SU-DHL-6 (cell line): ENCODE measurements around the gene TLR9.

Experiments
- H2AFZ ChIP-seq: fragments of 200-600 bp; sonication (generic); 2 replicates; pipeline ENCODE4 v1.6.1; 2014; ENCODE audit warnings: low read depth, mild to moderate bottlenecking, moderate library complexity, mixed read lengths, antibody characterized with exemption, low read length; ENCODE audit not compliant: severe bottlenecking
- H3F3A ChIP-seq: fragments of 200-600 bp; shearing (Covaris generic); 2 replicates; pipeline ENCODE4 v1.6.0; 2016; ENCODE audit warnings: antibody characterized with exemption, mild to moderate bottlenecking; ENCODE audit not compliant: insufficient read depth
- H3K27ac ChIP-seq: fragments of 200-600 bp; sonication (generic); 2 replicates; pipeline ENCODE4 v1.5.1; 2016; ENCODE audit warnings: low read depth, mild to moderate bottlenecking, low read length, moderate library complexity, mixed read lengths
- H3K27me3 ChIP-seq: fragments of 200-600 bp; sonication (generic), shearing (Covaris generic); 2 replicates; pipeline ENCODE4 v1.6.0; 2014; ENCODE audit warnings: mild to moderate bottlenecking, low read length
- H3K36me3 ChIP-seq: fragments of 200-600 bp; sonication (generic); 2 replicates; pipeline ENCODE4 v1.6.1; 2014; ENCODE audit warnings: mild to moderate bottlenecking, low read length, mixed read lengths
- H3K4me2 ChIP-seq: fragments of 300-600, 200-600 bp; shearing (Covaris generic), sonication (generic); 2 replicates; pipeline ENCODE4 v1.6.0; 2014; ENCODE audit warnings: low read length, low read depth, mild to moderate bottlenecking; ENCODE audit not compliant: poor library complexity, severe bottlenecking
- H3K4me3 ChIP-seq: fragments of 200-600 bp; sonication (generic); 2 replicates; pipeline ENCODE4 v1.5.1; 2014; ENCODE audit warnings: antibody characterized with exemption, low read length, mild to moderate bottlenecking, mixed read lengths; ENCODE audit not compliant: insufficient read depth, poor library complexity, severe bottlenecking
- H3K79me2 ChIP-seq: fragments of 200-600 bp; sonication (generic); 2 replicates; pipeline ENCODE4 v1.6.1; 2014; ENCODE audit warnings: mild to moderate bottlenecking, low read length, moderate library complexity; ENCODE audit not compliant: insufficient read depth
- H3K9ac ChIP-seq: fragments of 200-600 bp; sonication (generic); 2 replicates; pipeline ENCODE4 v1.7.0; 2014; ENCODE audit warnings: mild to moderate bottlenecking, low read length
- H3K9me2 ChIP-seq: fragments of 200-600 bp; sonication (generic); replicated peaks from 2 replicates; pipeline ENCODE4 v1.6.1; 2014; ENCODE audit warnings: low read length; ENCODE audit not compliant: insufficient read depth
- H3K9me3 ChIP-seq: fragments of 200-600 bp; sonication (generic); 2 replicates; pipeline ENCODE4 v1.6.1; 2014; ENCODE audit warnings: low read length, mixed read lengths; ENCODE audit not compliant: insufficient read depth
- H4K20me1 ChIP-seq: fragments of 200-600 bp; sonication (generic); 2 replicates; pipeline ENCODE4 v1.6.1; 2014; ENCODE audit warnings: low read depth, mild to moderate bottlenecking, antibody characterized with exemption, low read length, moderate library complexity, mixed read lengths
- CTCF ChIP-seq: fragments of 200-600 bp; sonication (generic); IDR thresholded peaks from one replicate; pipeline ENCODE4 v1.5.1; 2017; ENCODE audit warnings: antibody characterized with exemption, mild to moderate bottlenecking, low read length, moderate library complexity; ENCODE audit not compliant: insufficient read depth, poor library complexity, severe bottlenecking
- EZH2phosphoT487 ChIP-seq: fragments of 200-600 bp; sonication (generic), shearing (Covaris generic); conservative IDR thresholded peaks from 2 replicates; pipeline ENCODE4 v1.6.1; 2018; ENCODE audit warnings: mild to moderate bottlenecking, antibody characterized with exemption, low read length, moderate library complexity, mixed read lengths

Gene TLR9

GRCh38 chr3:52204337-52205073, 20.9 kb downstream of the TLR9 start:
- H3K4me3 ChIP-seq: no peak overlapping the region
- H3K27me3 ChIP-seq: no peaks in the 10 kb centered on the region
- no peak for TF ChIP-seq EZH2phosphoT487
- no peaks in the 10 kb centered on the region for H3K9me3 ChIP-seq
- H3K4me2 ChIP-seq: no peak overlapping the region
- H3K36me3 ChIP-seq: peaks cover 41% of the 10 kb centered on the region
- H3K9ac ChIP-seq: no peak overlapping the region
- H3F3A ChIP-seq: no peaks in the 10 kb centered on the region
- H3K27ac ChIP-seq: no peak overlapping the region
- H4K20me1 ChIP-seq: no peaks in the 10 kb centered on the region
- H3K9me2 ChIP-seq: no peaks in the 10 kb centered on the region
- H3K79me2 ChIP-seq: no peaks in the 10 kb centered on the region
- H2AFZ ChIP-seq: no peak overlapping the region

GRCh38 chr3:52203701-52204100, 21.7 kb downstream of the TLR9 start:
- TF ChIP-seq EZH2phosphoT487 (no peak), CTCF (no peak)
- Histone ChIP-seq H3K9me3 (no peaks in the 10 kb centered on the region), H3F3A (no peaks in the 10 kb centered on the region), H3K36me3 (peaks cover 40% of the 10 kb centered on the region), H2AFZ (no peak overlapping the region), H3K4me2 (no peak overlapping the region), H3K79me2 (peaks cover 7% of the 10 kb centered on the region; the same call in 1 of the 2 replicates), H3K9ac (no peak overlapping the region), H3K9me2 (no peaks in the 10 kb centered on the region), H3K27me3 (no peaks in the 10 kb centered on the region), H4K20me1 (no peaks in the 10 kb centered on the region), H3K4me3 (no peak overlapping the region), H3K27ac (no peak overlapping the region)

- Histone ChIP-seq H3K9me2 (no peaks in the 10 kb centered on the region), H3K36me3 (peaks cover 28% of the 10 kb centered on the region), H3K4me3 (no peak overlapping the region), H3K79me2 (peaks cover 14% of the 10 kb centered on the region), H4K20me1 (no peaks in the 10 kb centered on the region), H3K27me3 (no peaks in the 10 kb centered on the region), H3F3A (no peaks in the 10 kb centered on the region), H3K9ac (no peak overlapping the region), H3K9me3 (no peaks in the 10 kb centered on the region), H3K27ac (no peak overlapping the region), H2AFZ (no peak overlapping the region), H3K4me2 (no peak overlapping the region)
- TF ChIP-seq EZH2phosphoT487 (no peak), CTCF (no peak)
Observed at GRCh38 chr3:52202384-52203077, 22.9 kb downstream of the TLR9 start.
